ENCODE data around the gene POU2AF1. TPM values are rescaled to one million over a fixed set of nuclear protein-coding genes. Genes with fewer than 3 reads are reported as not detected.

POU2AF1 gene
- total RNA-seq, 4 donors from 2014 or later, result 0.87 TPM; not detected in 3

DNA sequence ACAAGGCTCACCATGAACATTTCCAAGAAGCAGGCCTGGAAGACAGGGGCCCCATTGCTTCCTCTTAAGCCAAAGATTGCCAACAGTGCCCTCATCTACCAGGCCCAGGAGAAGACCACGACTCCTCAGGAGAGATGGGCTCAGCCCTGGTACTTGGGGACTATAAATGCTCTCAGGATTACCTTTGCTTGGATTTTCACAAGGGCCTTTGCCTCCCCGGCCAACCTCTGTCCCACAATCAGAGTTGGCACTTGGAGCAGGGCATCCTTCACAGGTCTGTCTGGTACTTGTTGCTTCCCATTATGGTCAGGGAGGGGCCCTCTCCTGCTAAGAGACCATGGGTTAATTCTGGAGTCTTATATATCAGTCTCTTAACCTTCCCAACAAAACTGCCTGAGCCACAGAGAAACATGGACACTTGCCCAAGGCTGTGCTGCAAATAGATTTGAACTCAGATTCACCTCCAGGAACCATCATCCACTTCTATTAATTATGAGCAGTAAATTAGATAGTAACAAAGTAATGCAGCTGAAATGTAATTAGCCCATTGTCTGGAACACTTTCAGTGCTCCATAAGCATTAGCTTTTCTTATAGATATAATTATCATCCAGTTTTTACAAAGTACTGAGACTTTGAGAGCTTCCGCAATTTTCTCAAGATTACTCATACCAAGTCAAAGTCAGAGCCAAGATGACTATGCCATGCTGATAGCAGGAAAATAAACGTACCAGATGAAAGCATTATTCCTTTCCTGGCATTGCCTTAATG, 47.2 kb downstream of the POU2AF1 start:
- no peak for DNase-seq (ENCODE audit: low spot score in 2 of 2)
- H3K9me3 ChIP-seq, result no peaks in the 10 kb centered on the region
- H3K36me3 ChIP-seq, result no peaks in the 10 kb centered on the region
- no peaks in the 10 kb centered on the region for H3K27me3 ChIP-seq
- 80 to 81% methylated on average over 4 of the region's 4 CpGs for whole genome bisulfite sequencing, 2 donors
- H3K4me1 ChIP-seq, result peaks cover 0 to 28% (median 3%) of the 10 kb centered on the region in 4 donors
- no peak overlapping the region for H3K4me3 ChIP-seq
- H3K27ac ChIP-seq, result no peak overlapping the region
- TF ChIP-seq POLR2A (IDR thresholded peaks at IDR 0.05) (no peak), EP300 (IDR thresholded peaks at IDR 0.05) (no peak)
- TF ChIP-seq, protein P1, sequence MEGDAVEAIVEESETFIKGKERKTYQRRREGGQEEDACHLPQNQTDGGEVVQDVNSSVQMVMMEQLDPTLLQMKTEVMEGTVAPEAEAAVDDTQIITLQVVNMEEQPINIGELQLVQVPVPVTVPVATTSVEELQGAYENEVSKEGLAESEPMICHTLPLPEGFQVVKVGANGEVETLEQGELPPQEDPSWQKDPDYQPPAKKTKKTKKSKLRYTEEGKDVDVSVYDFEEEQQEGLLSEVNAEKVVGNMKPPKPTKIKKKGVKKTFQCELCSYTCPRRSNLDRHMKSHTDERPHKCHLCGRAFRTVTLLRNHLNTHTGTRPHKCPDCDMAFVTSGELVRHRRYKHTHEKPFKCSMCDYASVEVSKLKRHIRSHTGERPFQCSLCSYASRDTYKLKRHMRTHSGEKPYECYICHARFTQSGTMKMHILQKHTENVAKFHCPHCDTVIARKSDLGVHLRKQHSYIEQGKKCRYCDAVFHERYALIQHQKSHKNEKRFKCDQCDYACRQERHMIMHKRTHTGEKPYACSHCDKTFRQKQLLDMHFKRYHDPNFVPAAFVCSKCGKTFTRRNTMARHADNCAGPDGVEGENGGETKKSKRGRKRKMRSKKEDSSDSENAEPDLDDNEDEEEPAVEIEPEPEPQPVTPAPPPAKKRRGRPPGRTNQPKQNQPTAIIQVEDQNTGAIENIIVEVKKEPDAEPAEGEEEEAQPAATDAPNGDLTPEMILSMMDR (IDR thresholded peaks at IDR 0.05), result no peak

DNA sequence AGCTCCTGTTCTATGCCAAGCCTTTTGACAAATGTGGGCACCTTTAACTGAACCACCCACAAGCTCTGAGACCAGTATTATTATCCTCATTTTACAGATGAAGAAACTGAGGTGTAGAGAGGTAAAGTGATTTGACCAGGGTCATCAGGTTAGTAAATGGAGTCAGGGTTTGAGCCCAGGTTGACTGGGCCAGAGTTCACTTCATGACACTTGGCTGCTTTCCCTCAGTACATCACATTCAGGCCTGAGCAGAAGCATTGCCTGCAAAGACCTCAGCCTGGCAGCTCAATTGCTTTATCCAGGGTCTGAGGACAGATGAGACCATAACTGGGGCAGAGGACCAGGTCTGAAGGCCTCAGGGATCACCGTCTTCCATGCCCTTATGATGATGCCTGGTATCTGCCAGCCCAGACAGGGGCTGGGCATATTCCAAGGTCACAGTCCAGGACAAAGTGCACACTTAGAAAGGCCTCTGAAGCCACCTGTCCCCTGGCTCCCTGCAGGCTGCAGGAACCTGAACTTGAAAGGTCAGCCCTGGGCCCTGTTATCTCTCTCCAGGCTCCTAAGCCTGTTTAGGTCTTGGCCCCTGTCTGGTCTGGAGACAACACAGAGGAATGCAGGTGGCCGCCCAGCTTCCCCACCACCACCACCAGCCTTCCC, 48.7 kb downstream of the POU2AF1 start:
- Histone ChIP-seq H3K27ac (no peak overlapping the region), H3K27me3 (no peaks in the 10 kb centered on the region), H3K36me3 (no peaks in the 10 kb centered on the region), H3K4me1 (peaks cover 0 to 20% (median under 1%) of the 10 kb centered on the region in 4 donors), H3K4me3 (no peak overlapping the region), H3K9me3 (no peaks in the 10 kb centered on the region)
- WGBS, 2 donors, result 90 to 100% methylated on average over 2 of the region's 2 CpGs
- DNase-seq (ENCODE audit: low spot score in 2 of 2), result no peak
- TF ChIP-seq POLR2A (IDR thresholded peaks at IDR 0.05), result no peak

DNA sequence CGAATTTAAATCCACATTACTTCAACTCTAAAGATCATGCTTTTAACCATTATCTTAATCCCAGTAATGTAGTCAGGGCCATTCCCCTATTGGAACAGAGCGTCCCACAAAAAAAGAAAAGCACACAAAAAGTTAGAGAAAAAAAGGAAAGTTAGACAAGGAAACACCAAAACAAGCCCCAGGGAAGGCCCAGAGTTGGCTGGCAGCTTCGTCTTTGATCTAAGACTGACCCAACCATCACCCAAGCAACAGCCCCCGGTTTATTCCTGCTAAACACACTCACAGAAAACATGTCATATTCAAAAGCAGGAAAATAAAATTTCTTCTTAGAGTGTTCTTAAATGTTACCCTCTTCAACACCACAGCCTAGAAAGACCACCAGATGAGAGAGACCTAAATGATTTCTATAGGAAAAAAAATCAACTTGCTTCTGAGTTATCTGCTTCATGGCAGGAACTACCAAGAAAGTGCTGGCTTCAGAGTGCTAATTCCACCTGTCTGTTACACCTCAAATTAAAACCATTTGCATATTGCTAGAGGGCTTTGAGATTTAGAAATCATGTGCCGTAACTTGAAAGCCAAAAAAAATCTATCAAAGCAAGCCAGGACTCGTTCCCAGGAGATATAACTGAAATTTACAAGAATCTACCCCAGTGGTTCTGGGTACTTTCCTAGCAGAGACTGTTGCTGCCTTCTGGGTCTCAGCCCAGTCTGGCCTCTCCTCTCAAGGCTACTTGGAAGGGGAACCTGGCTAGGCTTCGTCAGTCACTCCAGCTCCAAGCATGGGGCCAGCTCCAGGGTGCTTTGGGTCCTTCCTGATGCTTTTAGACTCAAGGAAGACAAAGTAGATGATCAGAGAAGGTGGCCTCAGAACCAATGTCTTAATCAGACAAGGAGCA, 49.5 kb downstream of the POU2AF1 start:
- H3K4me3 ChIP-seq, result no peak overlapping the region
- peak overlapping the region in 1 of 4 donors; percentile 25 for H3K27ac ChIP-seq
- TF ChIP-seq POLR2A (IDR thresholded peaks at IDR 0.05) (no peak), EP300 (IDR thresholded peaks at IDR 0.05) (peak in 1 of 2 donors; percentile 51)
- no peaks in the 10 kb centered on the region for H3K27me3 ChIP-seq
- peaks cover 0 to 21% (median 0%) of the 10 kb centered on the region in 4 donors for H3K4me1 ChIP-seq
- no peaks in the 10 kb centered on the region for H3K36me3 ChIP-seq
- 68 to 69% methylated on average over 7 of the region's 7 CpGs for WGBS, 2 donors
- no peaks in the 10 kb centered on the region for H3K9me3 ChIP-seq
- DNase-seq (ENCODE audit: low spot score in 2 of 2), result peak in 1 of 2 donors; percentile 36

DNA sequence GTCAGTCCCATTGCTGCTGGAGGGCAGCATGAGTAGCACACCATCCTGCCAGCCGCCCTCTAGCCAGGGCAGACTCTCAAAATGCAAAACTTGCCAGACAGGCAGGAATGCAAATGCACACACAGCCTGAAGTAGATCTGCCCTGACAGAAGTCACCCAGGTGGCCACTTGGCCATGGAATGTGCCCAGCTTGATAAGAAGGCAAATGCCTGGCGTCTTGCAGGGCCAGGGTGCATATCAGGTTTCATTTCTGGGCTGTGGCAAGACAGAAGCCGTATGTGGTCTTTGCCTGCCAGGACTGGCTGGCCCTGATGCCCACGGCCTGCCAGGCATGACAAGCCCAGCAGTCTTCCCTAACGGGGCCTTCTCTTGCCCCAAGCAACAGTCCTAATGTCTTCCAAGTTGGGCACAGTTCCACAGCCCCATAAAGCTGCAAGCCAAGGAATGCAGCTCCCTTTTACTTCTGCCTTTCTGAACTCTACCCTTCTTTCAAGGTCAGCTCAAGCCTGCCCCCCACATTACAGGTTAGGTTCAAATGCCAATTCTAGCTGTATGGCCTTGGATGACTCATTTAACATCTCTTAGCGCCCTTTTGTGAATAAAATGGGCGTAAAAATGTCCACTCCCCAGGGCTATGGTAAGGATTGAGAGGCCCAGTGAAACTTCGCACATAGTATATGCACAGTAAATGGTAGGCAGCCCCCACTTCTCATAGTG, 51.0 kb downstream of the POU2AF1 start:
- no peaks in the 10 kb centered on the region for H3K9me3 ChIP-seq
- no peak for DNase-seq (ENCODE audit: low spot score in 2 of 2)
- peaks cover 0 to 27% (median 0%) of the 10 kb centered on the region in 4 donors for H3K4me1 ChIP-seq
- TF ChIP-seq EP300 (IDR thresholded peaks at IDR 0.05), result no peak
- TF ChIP-seq, protein P1 (IDR thresholded peaks at IDR 0.05), result no peak
- TF ChIP-seq POLR2A (IDR thresholded peaks at IDR 0.05), result no peak
- no peak overlapping the region for H3K4me3 ChIP-seq
- no peaks in the 10 kb centered on the region for H3K36me3 ChIP-seq
- WGBS, 2 donors, result 66 to 67% methylated on average over 8 of the region's 8 CpGs
- H3K27me3 ChIP-seq, result no peaks in the 10 kb centered on the region
- H3K27ac ChIP-seq, result no peak overlapping the region

DNA sequence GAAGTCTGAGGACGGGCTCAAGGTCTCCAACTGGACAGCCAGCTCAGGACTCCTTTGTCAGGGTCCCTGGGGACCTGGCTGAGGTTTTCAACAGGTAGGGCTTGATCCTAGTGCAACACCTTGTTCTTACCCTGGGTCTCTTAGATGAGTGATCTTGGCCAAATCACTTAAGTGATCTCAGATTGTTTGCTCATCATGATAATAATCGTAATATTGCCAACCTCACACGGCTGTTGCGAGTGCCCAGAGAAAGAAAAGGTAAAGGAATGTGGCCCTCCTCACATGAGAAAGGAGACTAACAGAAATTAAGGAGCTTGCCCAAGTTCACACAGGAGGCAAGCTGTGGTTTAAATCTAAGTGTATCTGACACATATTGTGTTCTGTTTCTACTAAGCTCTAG, 52.3 kb downstream of the POU2AF1 start:
- H3K4me1 ChIP-seq, result peaks cover 0 to 27% (median 0%) of the 10 kb centered on the region in 4 donors
- no peak overlapping the region for H3K27ac ChIP-seq
- no peaks in the 10 kb centered on the region for H3K9me3 ChIP-seq
- H3K27me3 ChIP-seq, result no peaks in the 10 kb centered on the region
- H3K36me3 ChIP-seq, result no peaks in the 10 kb centered on the region
- H3K4me3 ChIP-seq, result no peak overlapping the region
- DNase-seq (ENCODE audit: low spot score in 2 of 2), result no peak
- WGBS, 2 donors, result 80 to 95% methylated on average over 4 of the region's 4 CpGs
- TF ChIP-seq POLR2A (IDR thresholded peaks at IDR 0.05) (no peak), EP300 (IDR thresholded peaks at IDR 0.05) (no peak)
- TF ChIP-seq, protein P1 (IDR thresholded peaks at IDR 0.05), result no peak

Data from tibial nerve (tissue), 4 donors.